NB4 (cell line): ENCODE results near the gene VMAC.

Source experiments
- DNase-seq: peaks from one replicate; pipeline ENCODE4 v3.0.0; 2010; ENCODE audit warnings: low read depth
- H3K4me3 ChIP-seq: one replicate; pipeline ENCODE4 v1.5.1; 2011; ENCODE audit warnings: mild to moderate bottlenecking, low read depth, low read length, moderate library complexity
- CTCF ChIP-seq: IDR thresholded peaks from one replicate; pipeline ENCODE4 v1.5.1; 2012; ENCODE audit warnings: low read depth, low read length
- MAX ChIP-seq: IDR thresholded peaks from 2 replicates; pipeline ENCODE4 v1.6.1; 2011; ENCODE audit warnings: low read depth, low read length
- MYC ChIP-seq: IDR thresholded peaks from 2 replicates; pipeline ENCODE4 v1.6.1; 2011; ENCODE audit warnings: low read depth, low read length
- POLR2A ChIP-seq: IDR thresholded peaks from 2 replicates; pipeline ENCODE4 v1.6.1; 2011; ENCODE audit warnings: mild to moderate bottlenecking; ENCODE audit not compliant: insufficient read length; ENCODE audit errors: extremely low read depth

VMAC gene

GRCh38 chr19:5915782-5916165, 11.1 kb downstream of the VMAC start:
- DNase-seq: no peak
- TF ChIP-seq MYC (no peak), CTCF (no peak), MAX (no peak), POLR2A (no peak)
- no peak overlapping the region for H3K4me3 ChIP-seq

DNA sequence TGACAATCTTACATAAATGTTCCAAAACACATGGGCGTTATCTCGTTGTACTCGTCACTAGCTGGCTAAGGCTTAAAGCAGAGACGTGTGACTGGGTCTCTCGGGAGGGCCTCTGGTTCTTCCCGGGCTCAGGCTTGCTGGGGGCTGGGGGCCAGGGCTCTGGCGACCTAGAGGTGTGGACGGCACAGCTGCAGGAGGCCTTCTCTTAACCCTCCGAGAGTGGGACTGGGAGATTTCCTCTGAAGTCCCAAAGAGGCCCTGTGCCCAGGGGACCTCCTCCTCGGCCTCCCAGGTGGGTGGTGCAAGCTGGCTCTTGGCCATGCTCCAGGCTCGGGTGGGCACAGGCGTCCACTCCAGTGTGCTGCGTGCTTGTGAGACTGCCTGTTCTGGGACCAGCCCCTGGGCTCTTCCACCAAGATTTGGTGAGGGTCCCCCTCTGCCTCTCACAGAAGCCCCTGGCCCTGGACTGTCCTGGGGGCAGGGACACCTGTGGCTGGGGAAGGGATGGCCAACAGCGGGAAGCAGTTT, 11.6 kb downstream of the VMAC start:
- H3K4me3 ChIP-seq: no peak overlapping the region
- DNase-seq: no peak
- TF ChIP-seq POLR2A (no peak), MYC (no peak), MAX (no peak), CTCF (no peak)

GRCh38 chr19:5917431-5918107, 12.9 kb downstream of the VMAC start:
- no peak overlapping the region for H3K4me3 ChIP-seq
- DNase-seq: no peak
- TF ChIP-seq MAX (no peak), POLR2A (no peak), CTCF (no peak), MYC (no peak)

GRCh38 chr19:5918463-5919079, 13.9 kb downstream of the VMAC start:
- TF ChIP-seq CTCF: no peak
- TF ChIP-seq POLR2A: no peak
- TF ChIP-seq MYC: no peak
- TF ChIP-seq MAX: no peak
- H3K4me3 ChIP-seq: no peak overlapping the region
- DNase-seq: no peak

DNA sequence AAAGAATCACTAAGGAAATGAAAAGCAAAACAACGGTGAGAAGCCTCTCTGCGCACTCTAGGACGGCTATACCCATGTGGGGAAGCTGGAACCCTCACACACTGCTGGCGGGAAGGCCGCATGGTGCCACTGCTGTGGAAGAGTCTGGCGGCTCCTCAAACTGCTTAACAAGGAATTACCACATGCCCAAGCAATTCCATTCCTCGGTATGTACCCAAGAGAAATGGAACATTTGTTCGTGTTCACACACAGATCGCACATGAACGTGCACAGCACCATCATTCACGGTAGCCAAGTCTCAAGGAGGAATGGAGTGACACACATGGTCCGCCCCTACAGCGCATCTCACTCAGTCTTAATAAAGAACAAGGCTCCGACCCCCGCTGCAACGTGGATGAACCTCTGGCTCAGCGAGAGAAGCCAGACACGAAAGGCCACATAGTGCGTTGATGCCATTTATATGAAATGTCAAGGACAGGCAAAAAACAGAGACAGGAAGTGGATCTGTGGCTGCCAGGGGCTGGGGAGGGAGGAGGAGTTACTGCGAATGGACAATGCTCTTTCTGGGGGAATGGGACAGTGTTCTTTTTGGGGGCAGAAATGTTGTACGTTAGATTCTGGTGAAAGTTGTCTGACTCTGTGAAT, 17.0 kb downstream of the VMAC start:
- TF ChIP-seq MAX (no peak), CTCF (no peak), POLR2A (no peak), MYC (no peak)
- H3K4me3 ChIP-seq: no peak overlapping the region
- DNase-seq: no peak
